Fibroblast of skin of abdomen (primary cell): ENCODE data around the gene MAP2K5.
A peak's percentile ranks its signal among the peaks of the same experiment; 100 is the strongest.

Experiments used
- DNase-seq: peaks from one replicate; pipeline ENCODE4 v3.0.0-alpha.2; 2013

The MAP2K5 gene

DNA sequence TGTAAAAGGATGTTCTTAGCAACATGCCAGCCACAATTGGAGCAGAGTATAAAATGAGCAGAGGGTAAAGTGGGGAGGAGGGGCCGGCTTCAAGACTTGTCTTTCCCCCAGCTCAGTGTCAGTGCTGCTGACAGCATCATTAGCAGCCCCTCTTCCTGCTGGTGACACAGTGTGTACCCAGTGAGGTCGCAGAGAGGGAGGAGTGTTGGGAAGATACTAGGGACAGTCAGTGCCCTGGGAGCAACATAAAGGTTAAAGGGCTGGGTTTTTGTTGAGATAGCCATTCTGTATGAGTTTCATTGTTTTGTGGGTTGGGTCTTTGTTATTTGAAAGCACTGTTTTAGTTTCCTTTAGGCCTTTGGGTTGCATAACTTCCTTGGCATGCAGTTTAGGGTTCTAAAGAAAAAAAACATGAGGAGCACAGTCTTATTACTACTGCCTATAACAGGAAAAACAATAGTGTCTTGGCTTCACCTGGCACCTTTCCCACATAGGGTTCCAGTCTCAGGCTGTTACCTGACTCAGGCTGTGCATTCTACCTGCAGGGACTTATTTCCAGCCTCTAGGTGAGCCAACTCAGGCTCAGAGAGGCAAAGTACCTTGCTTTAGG is 188.7 kb downstream of the MAP2K5 start:
- no peak for DNase-seq

DNA sequence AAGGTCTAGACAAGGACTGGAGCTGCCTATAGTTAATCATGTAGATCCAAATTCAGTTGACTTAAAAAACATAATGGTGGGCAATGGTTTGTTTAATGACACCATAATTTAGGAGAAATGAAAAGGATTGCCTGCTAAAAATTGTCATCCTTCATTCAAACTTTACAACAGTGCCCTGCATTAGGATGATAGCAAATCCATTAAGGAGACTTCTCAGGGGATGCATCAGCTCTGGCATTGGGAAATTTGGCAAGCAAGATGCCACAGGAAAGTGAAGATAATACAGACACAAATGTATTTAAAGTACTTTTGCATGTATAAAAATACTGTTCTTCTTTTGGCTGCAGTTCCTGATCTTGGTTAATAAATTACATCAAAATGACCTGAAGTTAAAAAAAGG is 189.7 kb downstream of the MAP2K5 start:
- DNase-seq, result no peak

DNA sequence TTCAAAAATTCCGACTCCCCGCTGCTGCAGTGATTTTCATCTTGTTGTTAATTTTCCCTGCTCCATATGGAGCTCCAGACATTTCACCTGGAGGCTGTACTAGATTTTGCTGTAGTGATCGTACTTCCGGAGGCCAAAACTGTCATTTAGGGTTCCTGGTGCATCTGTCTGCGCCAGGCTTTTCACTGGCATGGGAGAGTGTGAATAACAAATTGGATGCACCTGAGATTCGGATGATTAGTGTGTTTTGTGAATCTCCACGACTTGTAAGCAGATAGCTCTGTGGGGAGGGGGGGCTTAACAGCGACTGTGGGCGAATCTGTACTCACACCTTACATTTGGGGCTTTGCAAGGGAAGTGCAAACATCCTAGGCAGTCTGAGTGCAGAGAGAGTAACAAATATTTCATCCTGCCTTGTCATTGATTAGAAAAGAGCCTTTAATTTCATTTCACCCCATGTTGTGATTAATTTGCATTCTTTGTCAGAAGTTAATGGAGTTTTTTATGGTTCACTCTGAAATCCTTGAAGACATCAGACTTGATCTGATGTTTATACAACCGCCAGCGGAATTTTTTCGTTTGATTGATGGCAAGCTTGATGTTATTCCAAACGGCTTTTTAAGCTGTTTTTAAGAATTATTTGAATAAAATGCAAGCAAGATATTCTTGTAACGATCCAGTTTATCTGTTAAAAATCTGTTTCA is 190.3 kb downstream of the MAP2K5 start:
- DNase-seq, result no peak

DNA sequence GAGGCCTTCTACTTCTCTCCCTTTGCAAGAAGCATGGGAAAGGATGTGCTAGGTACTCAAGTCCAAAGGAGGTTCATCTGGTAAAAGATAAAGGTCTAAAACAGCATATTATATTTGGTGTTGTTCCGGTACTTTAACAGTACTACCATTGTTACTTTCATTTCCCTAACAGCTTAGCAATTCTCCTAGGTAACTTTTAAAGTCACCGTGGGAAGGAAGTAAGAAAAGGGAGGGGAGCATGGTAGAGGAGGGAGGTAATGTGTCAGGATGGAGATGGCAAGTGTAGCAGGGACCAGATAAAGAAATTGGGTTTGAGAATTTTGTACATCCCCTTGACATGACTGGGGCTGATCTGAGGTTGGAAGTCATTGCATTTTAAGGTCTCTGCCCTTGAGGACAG is 193.4 kb downstream of the MAP2K5 start:
- DNase-seq, result no peak

DNA sequence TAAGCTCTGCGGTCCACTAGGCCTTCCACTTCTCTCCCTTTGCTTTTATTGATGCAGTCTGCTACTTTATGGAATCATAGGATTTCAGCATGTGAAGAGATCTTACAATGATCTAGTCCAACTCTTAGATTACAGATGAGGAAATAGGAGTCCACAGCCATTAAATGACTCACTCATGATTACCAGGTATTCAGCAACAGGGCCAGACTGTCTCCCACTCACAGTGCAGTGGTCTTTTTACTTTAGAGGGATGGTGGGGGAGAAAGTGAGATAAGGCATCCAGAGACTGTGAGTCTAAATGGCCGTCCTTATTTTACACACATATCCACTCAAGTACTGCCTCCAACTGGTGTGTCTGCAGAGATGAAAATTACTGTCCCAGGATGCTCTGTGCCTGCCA is 194.3 kb downstream of the MAP2K5 start:
- DNase-seq, result peak; percentile 15

DNA sequence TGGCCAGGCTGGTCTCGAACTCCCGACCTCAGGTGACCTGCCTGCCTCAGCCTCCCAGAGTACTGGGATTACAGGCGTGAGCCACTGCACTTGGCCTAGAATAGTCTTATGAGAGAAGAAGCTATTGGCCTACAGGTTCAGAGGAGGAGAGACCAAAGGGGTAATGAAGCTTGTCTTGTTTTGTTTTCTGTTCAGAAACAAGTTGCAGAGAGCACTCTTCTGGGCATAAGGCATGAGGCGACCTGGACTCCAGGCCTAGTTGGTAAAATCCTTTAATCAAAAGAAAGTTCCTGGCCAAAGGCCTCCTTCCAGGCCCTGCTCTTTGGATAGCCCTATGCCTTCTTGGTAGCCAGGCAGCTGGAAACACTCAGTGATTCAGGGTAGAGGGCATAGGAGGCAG is 195.6 kb downstream of the MAP2K5 start:
- no peak for DNase-seq

DNA sequence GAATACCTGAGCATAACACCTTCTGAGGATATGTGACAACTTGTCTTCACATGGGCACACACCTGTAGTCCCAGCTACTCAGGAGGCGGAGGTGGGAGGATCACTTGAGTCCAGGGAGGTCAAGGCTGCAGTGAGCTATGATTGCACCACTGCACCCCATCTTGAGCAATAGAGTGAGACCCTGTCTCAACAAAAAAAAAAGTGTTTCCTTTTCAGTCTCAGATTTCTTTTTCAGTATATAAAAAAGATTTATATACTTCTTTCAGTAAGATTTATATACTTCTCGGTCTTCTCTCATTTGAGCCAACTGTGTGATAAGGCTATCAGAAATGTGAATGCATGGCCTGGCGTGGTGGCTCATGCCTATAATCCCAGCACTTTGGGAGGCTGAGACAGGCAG is 197.9 kb downstream of the MAP2K5 start:
- no peak for DNase-seq

DNA sequence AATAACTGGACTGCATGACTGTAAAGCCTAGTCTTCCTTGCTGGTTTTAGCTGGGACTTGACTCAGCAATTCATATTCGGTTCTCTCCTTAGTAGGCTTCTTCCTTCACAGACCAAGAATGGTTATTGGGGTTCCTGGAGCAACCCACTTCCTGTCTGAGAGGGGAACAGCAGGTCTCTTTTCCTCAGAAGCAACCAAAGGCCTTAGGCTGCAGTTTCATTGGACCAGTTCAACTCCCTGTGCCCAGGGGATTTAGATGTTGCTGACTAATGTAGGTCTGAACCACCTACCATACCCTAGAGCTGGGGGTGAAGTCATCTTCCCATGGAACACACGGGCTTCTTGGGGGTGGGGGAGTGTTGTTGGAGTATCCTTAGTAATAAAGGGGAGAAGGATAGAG is 198.8 kb downstream of the MAP2K5 start:
- no peak for DNase-seq

DNA sequence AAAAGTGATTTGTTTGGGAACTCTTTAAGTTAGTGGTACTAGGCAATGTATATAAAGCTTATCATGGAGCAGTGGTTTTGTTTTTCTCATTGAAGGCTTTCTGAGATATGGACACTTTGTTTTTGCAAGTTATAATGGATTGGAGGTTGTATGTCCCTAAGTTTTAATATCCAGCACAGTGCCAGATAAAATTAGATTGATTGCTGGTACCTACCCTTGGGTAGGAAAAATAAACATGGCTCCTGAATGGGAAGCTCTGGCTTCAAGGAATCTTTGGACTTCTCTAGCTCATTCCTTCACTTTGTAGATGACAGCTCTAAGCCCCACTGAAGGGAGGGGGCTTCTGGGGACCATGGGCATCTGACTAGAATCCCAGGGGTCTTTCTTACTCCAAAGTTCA is 201.1 kb downstream of the MAP2K5 start:
- no peak for DNase-seq

DNA sequence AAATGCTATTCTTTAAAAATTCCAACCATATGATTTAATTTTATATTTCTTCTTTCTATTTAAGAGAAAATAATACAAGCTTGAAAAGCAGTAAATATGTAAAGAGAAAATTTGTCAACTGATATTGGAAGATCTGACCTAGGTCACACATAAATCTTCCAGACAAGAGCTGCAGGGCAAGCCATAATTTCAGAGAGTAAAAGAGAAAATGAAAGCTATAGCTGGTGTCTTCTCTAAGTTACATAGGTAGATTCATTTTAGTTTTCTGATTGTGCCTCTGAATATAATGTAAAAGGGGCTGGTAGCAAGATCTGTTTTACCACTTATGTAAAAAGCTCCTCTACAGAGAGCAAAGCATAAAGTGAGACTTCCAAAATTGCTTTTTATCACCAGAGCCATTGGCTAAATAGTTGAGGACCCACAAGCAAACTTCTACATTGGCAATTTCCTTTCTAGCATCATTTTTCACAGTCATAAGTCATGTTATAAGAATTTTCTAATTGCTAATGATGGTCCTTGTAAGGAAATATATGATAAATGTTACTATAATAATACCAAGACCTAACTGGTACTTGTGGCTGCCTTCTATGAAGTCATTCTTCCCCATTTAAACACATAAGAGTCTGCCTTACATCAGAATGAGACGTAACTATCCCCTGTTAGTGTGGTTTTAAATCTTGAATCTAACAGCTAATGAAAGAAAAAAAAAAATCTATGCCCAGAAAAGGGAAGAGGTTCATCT is 202.0 kb downstream of the MAP2K5 start:
- peak; percentile 64 for DNase-seq

DNA sequence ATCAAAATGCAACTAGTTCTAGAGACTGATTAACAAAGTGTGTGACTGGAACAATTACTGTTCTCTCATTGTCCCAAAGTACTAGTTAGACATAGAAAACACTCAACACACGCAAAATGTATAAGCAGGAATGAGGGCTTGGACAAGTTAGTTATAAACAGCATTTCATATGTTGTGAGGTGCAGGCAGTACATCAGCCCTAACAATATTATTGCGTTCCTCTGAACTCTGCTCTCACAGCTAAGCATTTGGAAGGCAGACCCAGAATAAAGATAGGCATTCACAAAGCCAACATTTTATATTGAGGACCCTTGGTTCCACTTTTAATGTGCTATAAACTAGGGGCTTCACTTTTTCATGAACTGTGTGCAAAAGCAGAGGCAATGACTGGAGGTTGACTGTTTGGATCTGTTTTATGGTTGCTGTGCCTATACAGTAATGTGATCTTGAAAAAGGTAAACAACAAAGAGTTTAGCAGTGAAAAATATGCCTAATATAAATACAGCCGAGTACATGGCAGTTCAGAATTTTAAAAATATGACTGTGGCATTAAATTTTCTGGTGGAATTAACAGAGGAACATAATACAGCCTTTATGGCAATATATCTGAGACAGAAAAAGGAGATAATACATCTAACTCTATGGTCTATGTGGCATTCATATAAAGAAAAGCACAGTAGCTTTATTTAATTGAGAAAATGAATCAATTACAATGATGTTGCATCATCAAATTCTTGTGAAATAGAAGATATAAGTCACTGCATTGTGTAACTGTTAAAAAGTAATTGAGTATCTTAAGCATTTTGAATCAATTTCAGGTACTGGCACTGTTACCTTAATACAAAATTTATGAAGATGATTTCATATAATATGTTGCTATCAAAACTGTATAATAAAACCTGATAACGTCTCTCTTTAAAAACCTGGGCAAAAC is 202.8 kb downstream of the MAP2K5 start:
- DNase-seq, result peak; percentile 46

DNA sequence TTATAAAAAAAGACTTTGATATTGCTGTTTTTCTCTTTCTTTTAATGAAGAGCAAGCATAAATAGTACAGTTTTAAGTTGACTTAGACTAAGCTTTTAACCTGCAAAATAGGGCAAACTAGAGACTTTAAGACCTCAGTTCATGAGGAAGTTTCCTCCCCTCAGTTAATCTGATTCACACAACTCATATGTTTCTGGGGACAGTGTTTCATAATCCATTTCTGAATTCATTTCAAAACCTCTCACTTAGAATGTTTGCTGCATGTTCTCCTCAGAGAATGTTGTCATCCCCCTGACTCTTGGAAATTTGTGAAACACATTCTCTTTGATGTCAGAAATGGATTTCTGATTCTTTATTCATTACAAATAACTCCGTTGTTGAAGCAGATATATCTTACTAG is 203.5 kb downstream of the MAP2K5 start:
- DNase-seq, result peak; percentile 72

DNA sequence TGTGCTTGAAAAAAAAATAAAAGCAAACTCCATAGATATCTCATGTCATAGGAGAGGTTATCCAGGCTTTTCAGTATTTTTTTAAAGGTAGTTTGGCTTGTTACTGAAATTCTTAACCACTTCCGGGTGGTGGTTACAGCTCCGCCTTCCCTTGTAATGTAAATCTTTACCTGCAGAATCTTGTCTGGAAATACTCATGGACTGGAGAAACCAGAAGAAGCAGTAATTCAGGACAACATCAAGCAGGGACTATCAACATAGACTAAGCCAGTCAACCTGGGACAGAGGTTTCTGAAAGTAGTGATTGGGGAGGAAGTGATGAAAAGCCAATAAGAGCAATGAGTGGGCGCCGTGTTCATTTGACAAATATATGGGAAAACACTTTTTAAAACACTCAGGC is 203.9 kb downstream of the MAP2K5 start:
- no peak for DNase-seq

DNA sequence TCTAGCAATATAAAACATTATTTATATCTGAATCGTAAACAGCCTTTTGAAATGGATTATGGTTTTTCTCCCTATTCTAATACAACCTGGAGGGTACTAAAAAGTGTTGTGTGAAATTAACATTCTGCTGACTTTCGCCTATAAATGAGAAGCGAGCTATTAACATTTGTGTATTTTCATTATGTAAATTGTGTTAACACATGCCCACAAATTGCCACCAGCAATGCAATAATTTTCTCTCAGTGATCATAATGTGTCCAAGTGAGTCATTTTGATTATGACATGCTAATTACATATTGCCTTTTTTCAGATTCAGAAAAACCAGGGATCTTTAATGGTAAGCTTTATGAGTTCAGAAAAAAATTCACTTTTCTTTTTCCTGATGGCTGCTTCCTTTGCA is 205.4 kb downstream of the MAP2K5 start:
- no peak for DNase-seq

DNA sequence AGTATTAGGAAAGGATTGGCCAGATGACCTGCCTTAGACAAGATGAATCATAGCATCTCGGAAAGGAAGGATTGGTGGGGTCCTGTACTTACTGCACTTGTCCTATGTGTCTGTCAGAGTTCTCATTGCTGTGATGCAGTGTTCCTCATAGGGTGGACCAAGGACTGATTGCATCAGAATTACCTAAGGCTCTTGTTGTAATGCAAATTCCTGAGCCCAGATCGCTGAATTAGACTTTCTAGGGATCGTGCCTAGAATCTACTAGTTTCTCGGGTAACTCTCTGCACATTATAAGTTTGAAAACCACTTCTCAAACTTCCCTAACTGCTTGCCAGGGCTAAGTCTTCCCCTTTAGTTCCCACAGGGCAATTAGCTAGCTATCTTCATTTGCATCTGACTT is 207.9 kb downstream of the MAP2K5 start:
- no peak for DNase-seq

DNA sequence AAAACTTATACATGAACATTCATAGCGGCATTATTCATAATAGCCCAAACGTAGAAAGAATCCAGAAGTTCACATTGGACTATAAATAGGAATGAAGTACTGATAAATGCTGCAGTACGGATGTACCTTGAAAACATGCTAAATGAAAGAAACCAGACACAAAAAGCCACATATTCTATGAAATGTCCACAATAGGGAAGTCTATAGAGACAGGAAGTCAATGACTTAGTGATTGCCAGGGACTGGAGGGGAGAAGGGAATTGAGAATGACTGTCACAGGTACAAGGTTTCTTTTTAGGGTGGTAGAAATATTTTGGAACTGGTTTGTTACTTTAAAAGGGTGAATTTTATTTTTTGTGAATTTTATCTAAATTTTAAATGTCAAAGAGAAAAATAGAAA is 211.4 kb downstream of the MAP2K5 start:
- no peak for DNase-seq

DNA sequence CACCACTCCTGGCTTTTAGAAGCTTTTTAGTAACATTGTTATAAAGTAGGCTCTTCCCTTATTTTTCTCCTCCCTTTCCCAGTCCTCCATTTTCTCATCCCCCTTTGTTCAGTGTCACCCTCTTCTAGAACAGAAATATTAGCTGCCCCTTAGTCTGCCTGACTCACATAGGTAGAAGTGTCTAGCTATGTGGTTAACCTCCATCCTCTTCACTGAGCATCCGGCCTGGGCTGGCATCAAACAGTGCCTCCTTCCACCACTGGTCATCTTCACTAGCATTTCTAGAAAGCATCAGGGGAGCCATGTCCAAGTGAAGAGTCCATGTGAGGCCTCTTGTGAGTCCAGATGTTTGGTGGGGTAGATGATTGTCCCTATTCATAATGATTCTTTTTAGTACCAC is 212.8 kb downstream of the MAP2K5 start:
- DNase-seq, result no peak

DNA sequence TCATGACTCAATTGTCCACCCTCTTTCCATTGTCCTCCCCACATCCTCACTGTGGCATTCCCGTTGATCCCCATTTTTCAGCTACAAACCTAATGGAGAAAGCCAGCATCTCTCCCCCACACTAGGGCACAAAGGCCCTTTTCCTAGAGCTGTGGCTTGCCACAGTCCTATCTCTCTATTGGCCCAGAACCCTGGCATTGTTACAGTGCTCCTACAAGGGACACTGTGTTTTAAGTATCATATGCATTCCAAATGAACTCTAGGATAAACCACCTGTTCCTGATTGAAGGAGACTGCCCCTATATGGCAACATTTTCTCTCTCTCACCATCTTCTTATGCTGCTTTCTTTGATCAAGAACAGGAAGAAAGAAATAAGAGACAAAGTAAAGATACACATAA is 213.4 kb downstream of the MAP2K5 start:
- no peak for DNase-seq

DNA sequence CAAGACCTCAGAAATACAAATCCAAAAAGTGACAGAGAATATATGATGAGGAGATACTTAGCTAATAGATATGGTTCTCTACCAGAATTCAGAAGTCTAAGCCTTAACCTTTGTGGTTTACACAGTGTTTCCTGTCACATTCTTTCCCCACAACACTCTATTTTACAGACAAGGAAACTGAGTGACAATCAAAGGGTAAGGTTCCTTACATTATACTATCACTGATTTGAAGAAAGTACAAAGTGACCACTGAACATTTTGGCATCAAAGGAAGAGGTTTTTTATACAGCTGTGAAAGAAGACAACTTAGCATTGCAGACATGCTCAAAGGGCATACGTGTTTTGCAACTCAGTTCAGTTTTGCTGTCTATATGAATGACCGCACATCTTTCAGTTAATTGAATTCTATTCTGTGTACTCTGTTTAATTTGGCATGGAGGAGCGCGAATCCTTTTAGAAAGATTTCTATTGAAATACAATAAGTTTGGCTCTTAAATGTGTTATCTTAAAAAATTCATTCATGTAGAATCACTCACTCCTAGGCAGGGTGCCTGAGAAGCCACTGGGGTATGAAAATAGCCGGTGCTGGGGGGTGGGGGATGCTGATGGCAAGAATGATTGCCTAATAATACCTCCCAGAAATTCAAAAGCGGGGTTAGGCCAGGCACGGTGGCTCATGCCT is 216.3 kb downstream of the MAP2K5 start:
- no peak for DNase-seq

DNA sequence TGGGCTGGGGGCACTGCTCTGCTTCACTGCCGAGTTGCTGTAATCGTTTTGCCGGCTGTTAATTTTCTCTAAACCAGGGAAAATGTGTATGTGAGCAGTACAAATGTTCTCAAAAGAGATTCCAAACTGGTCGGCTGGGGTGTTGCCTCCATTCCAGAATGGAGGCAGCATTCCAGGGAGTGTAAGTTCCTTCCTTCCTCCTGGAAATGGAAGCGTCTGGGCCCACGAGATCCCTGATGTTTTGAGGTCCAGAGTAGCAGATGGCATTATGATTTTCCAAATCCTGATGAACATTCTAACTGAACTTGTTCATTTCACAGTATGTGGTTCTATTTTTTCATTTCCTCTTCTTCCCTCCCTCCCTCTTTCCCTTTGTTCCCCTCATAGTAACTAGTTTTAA is 218.4 kb downstream of the MAP2K5 start:
- DNase-seq, result no peak

DNA sequence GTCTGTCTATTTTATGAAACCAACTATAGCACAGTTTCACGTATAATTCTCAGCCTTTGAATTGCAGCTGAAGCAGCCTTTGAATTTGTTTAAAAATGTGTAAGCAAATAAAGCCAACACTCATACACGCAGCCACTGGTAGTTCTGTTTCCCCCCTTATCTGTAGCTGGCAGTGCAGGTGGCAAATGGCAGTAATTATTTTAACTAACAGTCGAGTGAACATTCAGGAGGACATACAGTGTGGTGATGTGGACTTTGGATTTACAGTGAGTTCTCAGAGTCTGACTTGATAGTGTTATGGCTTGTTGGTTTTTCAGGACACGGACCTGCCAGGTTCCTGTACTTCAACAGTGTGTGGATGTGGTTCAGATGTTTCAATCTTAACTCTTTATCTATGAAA is 218.8 kb downstream of the MAP2K5 start:
- no peak for DNase-seq

DNA sequence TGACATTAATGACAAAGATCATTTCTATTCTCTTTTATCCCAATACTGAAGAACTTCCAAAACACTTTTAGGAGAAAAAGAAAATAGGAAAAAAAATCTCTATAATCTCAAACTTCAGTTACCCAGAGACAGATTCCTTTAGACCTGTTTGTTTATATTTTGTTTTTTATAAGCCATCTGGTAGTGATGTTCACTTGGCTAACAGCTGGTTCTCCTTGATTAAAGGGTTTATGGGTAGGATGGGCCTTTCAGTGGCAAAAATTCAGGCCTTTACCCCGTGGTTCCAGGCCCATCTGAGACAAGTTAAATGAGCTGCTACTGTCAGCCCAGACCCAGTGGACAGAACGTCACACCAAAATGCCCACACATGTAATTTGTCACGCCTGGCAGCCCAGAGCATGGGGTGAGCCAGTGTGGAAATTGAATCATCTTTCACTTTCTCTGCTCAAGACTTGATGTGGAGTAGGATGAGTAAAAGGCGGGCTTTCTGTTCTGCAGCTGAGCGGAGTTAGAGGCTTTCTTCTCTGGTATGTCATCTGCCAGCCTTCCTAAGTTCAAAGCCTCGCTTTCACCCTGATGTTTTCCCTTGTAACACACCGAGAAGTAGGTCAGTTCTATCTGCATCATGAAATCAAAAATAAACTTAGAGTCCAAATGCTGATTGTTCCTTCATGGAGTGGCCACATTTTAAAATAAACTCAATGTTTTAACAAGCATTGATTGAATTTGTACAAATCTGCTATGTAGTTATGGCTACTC is 220.3 kb downstream of the MAP2K5 start:
- DNase-seq, result peak; percentile 28
